T1000 (cell line): ENCODE data around the gene PICALM.
"Not testable (repeated sequence)": the region's sequence is repeated elsewhere in the genome, so short reads cannot be mapped to it uniquely, and the experiment has no call there.

Experiments
- DNase-seq: peaks from one replicate; lab custom pipeline; 2025; ENCODE audit warnings: mixed read lengths; lab: John Stamatoyannopoulos, UW

The PICALM gene

DNA sequence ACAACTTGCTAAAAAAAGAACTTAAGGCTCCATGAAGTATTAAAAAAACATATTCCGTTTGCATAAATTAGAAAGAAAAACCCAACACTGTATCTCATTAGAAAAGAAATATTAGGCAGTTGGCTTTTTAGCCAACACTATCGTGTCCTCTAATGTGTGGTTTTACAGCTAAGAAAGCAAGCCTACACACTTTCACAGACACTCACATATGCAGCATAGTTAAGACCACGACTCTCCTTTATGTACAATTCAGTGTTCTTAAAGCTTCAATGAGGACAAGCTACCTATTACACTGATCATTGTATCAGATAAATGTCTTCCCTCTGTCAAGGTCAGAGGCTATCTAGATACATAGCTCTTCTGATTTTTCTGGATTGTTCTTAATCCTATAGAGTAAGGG, 80.1 kb downstream of the PICALM start:
- DNase-seq: no peak

DNA sequence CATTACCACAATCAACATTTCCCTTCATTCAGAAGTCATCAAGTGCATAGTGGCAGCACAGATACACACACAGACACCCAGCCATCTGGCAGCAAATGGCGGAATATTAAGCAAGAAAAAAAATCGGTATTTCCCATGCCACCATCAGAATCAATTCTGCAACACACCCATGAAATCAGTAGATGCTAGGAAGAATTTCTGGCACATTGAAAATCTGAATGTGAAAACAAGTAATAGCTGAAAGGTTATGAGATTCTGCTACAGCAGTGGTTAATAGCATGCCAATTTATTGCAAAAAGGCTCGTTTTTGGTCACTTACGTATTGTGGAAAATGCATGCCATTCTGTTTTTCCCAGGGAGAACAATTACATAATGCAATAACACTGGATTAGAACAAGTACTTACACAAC, 91.1 kb downstream of the PICALM start:
- no peak for DNase-seq

DNA sequence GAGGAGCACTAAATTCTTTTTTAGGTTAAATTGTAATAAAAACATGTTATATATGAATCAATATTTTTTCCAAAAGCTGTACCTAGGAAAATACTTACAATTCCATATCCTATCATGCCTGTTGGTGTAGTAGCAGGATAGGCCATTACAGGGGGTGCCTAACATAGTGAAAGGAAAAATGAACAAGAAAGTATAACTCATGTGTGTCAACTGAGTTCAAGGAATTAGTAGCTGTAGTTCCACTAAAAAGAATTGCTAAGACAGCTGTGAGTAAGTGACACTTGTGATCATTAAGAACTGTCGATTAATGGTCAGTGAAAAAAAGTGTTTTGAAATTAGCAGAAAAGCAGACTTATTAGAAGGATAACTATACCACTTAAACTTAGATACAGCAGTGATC, 92.4 kb downstream of the PICALM start:
- DNase-seq: no peak

- no peak for DNase-seq
These were observed 94.8 kb downstream of the PICALM start for GRCh38 chr11:85974122-85974521.

DNA sequence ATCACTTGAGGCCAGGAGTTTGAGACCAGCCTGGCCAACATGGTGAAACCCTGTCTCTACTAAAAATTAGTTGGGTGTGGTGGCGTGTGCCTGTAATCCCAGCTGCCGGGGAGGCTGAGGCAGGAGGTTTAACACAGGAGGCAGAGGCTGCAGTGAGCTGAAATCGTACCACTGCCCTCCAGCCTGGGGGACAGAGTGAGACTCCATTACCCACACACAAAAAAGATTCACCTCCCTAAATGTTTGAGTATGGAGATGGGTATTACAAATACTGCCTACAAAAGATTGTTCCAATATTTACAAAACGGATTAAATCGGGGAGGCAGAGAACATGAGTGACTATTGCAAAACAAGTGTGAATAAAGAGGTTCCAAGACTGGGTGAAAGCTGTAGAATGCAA, 98.3 kb downstream of the PICALM start:
- DNase-seq: no peak

- no peak for DNase-seq
These were observed 101.4 kb downstream of the PICALM start for GRCh38 chr11:85967457-85967856.

DNA sequence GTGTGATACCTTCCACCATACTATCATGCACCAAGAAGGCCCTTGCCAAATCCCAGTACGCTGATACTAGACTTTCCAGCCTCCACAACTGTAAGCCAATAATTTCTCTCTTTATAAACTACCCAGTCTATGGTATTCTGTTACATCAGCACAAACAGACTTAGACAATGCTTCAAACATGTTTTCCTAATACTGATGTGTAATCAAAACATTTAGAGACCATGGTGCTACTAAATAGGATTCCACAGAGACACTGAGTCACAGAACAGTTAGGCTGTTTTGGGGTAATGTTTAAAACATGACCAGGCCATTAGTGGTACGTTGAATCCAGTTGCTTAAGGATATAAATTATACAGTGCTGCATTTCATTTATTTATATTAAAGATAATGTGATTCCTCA, 103.7 kb downstream of the PICALM start:
- DNase-seq: no peak

DNA sequence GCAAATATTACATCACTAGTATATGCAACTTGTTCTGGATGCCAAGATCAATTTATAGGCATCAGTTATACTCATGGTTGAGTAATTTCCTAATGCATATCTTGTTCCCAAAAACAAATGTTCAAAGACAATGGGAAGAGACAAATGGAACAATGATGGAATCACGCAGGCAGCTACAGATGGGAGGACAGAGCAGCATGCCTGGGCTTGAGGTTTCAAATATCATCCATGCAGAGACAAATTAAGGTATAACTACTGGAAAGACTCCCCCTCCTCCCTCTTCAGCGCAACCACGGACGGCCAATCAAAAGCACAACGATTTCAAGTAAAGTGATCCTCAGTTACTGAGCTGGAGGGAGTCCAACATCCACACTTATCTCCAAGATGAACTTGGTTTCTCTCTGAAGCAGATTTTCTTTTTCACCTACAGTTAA, 106.9 kb downstream of the PICALM start:
- no peak for DNase-seq

DNA sequence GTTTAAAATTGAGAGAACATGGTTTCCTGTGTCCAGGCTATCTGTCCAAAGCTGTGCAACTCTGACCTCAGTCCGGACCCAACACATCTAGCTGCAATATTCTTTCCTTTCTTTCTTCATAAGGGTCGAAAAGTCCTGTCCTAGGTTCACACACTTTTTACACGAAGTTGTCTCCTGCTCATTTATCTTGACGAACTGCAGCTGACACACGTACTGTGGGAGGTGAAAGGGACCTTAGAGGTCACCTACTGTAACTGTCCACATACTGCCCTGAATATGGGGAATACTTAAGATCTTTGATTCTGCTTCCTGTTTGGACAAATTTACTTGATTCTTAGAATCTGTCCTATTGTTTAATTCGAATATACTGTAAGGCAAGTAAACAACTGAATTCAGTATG, 107.8 kb downstream of the PICALM start:
- DNase-seq: no peak

DNA sequence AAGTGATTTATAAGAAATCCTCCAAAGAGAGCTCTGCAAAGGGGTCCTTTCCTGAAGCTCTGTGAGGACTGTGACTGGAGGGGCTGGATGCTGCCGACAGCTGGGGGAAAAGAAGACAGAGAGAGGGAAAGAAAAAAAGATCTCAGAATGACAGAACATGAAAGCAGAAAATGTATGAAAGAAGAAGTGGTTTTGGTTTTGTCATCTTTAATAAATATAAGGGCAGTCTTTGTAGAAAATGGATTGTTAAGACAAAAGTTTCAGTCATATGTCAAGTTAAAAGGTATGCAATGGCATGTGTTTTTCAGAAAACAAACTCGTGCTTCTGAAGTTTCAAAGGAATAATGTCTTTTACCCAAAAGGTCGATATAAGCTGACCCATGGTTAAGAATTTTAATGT, 108.2 kb downstream of the PICALM start:
- DNase-seq: no peak

DNA sequence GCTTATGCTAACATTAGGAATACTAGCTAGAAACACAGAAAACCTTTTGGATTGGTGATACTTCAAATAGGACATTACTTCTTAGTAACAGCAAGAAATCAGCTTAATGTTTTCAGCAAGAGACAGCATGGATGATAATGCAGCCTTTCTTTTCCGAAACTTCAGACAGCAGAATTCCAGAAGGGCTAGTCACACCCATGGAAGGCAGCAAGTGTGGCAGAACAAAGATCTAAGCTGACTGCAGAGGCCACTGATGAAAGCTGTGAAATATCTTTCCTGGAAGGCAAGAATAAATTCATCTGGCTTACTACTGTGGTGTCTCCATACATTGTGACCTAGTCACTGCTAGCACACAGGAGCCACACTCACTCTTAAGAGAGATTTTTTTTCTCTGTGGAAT, 113.4 kb downstream of the PICALM start:
- DNase-seq: no peak

DNA sequence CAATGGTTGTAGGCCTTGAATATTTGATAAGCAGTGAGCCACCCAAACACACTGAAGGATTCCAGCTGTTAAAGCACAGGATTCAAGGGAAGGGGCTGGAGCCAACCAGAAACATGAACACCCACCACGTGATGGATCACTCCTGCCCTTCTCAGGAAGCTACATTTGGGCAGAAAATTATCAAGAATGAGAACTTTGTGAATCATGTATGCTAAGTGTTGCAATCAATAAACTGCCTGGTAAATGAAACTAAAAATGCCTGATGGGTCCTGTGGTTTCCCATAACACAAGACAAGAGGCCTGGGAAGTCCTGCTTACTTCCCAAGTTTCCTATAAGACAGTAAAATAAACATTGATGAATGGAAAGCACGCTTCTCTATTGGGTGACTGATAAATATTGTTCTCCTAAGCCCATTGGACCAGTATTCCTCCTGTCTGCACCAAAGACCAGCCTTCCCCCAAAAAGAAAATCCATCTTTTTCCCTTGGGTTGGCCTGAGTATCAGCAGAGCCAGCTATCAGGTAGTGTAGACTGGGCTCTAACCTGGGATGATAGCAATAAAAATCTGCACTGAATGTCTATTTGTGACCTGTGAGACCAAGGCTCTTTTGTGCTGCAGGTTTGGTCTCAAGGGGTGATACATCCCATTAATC, 115.3 kb downstream of the PICALM start:
- no peak for DNase-seq

DNA sequence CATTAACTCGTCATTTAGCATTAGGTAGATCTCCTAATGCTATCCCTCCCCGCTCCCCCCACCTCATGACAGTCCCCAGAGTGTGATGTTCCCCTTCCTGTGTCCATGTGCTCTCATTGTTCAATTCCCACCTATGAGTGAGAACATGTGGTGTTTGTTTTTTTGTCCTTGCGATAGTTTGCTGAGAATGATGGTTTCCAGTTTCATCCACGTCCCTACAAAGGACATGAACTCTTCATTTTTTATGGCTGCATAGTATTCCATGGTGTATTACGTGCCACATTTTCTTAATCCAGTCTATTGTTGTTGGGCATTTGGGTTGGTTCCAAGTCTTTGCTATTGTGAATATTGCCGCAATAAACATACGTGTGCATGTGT, 116.8 kb downstream of the PICALM start:
- DNase-seq: not testable (repeated sequence)

DNA sequence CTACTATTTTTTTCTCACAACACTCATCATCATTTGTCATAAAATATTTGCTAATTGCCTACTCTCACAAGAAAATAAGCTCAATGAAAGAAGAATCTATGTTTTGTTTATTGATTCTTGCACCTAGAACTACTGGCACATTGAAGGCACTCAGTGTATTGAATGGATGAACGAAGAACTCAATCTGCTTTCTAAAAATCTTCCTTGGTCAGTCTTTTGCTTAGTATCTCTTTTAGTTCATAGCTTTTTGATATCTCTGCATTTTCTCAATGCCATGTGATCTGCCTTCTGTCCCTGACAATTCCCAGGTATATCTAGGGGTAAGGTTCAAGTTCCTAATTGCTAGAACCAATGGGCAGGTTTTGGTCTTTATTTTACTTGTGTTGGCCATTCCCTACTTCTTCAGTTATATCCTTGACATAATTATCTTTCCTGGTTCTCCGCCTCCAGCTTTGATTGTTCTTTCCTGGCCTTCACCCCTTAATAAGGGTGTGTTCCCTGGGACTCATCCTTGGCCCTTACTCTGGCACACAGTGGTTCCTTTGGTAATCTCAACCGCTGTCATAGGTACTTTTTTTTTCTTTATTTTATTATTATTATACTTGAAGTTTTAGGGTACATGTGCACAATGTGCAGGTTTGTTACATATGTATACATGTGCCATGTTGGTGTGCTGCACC, 117.3 kb downstream of the PICALM start:
- DNase-seq: no peak

DNA sequence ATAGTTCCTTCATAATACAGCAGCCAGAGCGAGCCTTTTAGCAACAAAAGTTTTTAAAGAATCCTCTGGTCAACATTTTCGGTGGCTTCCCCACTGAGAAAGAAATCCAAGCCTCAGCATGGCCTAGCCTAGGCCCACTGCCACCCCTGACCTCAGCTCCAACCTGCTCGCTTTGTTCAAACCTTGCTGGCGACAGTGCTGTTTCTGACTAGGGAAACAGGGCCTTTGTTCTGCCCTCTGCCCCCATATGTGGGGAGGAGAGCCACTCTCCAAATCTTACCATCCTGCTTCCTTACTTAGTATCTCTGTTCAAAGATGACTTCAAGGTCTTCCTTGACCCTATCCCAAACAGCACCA, 117.9 kb downstream of the PICALM start:
- no peak for DNase-seq

DNA sequence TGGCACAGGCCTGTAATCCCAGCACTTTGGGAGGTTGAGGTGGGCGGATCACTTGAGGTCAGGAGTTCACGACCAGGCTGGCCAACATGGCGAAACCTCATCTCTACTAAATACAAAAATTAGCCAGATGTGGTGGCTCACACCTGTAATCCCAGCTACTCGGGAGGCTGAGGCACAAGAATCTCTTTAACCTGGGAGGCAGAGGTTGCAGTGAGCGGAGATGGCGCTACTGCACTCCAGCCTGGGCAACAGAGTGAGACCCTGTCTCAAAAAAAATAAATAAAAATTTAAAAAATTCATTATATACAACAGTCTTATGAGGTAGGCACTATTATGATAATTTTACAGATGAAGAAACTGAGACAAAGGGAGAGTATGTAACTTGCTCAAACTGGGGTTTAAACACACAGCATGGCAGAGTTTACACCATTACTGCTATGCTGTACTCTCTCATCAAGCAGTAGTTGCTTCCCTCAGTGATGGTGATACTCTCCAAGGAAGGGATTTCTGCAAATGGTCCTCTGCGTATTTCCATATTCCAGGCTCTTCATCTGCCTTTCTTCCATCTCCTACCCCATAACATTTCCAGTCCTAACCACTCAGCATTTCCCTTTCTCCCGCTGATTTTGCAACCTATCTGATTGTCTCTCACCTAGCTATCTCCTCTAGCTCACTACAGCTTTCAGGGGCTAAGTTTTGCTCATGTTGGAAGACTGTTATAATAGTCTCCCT, 118.4 kb downstream of the PICALM start:
- DNase-seq: no peak

DNA sequence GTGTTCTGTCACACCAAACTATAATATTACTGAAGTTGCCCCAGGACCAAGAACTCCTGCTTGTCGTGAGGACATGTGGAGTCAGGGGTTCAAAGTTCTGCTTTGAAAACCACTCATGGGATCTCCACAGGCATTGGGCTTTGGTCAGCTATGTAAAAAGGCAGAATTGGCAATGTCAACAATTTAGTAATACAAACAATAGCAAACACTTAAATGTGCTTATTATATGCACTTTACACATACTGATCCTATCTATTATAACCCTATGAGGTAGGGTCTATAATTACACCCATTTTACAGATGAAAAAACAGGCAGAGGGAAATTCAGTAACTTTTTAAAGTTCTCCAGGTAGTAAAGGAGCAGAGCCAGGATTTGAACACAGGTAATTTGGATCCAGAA, 119.1 kb downstream of the PICALM start:
- no peak for DNase-seq

- no peak for DNase-seq
These were observed 120.0 kb downstream of the PICALM start for GRCh38 chr11:85948884-85949283.

GRCh38 chr11:85947431-85948272, 121.2 kb downstream of the PICALM start:
- DNase-seq: no peak

DNA sequence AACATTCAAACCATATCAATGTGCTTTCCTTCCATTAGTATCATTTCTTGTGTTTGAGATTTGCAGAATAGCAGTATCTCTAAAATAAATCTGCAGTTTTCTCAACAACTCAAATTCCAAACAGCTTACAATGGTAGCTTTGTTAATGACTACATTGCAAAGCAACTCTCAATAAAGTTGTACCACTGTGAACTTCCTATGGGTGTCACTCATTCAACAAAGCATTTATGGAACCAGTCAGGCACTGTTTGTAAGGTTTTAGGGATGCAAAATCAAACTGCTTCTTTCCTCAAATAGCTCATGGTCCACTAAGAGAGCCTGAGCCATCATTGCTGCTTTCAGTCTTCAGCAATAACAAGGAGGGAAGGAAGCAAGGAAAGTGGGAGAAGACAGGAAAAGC, 122.7 kb downstream of the PICALM start:
- no peak for DNase-seq

DNA sequence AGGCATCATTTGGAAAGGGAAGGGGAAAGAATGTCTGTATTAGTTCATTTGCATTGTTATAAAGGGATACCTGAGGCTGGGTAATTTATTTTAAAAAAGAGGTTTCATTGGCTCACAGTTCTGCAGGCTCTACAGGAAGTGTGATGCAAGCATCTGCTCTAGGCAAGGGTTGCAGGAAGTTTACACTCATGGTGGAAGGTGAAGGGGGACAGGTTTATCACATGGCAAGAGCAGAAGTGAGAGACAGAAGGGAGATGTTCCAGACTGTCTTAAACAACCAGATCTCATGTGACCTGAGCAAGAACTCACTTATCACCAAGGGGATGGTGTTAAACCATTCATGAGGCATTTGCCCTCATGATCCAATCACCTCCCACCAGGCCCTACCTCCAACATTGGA, 123.1 kb downstream of the PICALM start:
- DNase-seq: no peak

DNA sequence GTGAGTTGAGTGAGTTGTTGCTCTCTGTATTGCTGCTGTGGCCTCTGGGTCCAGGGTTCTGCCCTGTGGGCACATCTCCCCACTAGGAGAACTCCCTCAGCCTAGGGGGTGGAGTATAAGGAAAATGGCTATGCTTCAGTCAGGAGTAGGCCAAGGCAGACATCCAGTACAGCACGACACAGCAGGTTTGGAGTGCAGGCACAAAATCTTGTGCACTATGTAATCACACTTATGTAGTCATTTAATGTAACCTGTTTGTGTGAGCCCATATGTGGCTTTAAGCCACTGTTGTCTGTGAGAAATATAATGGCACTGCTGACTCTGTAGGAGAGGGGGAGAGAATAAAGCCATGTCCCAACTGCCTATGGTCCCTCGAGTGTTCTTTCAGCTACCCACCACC, 123.6 kb downstream of the PICALM start:
- no peak for DNase-seq
